Measurements from ENCODE around the gene OPRM1.

OPRM1 gene

DNA sequence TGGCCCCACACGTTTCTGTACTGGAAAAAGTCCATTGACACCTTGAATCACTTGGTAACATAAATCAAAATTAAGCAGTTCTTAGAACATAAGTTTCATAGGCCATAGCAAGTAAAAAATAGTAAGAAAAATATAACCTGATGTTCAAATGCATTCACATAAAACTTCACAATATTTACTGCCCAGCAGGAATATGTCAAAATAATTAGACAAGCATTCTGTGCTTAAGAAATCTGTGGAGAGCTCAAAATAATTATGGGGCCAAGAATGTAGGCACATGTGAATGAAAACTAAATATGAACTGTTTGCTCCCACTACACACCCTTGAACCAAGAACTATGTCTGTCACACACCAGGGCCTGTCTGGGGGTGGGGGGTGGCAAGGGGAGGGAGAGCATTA lies 246.8 kb downstream of the OPRM1 start:
- no peak for DNase-seq (ENCODE audit: low spot score)

DNA sequence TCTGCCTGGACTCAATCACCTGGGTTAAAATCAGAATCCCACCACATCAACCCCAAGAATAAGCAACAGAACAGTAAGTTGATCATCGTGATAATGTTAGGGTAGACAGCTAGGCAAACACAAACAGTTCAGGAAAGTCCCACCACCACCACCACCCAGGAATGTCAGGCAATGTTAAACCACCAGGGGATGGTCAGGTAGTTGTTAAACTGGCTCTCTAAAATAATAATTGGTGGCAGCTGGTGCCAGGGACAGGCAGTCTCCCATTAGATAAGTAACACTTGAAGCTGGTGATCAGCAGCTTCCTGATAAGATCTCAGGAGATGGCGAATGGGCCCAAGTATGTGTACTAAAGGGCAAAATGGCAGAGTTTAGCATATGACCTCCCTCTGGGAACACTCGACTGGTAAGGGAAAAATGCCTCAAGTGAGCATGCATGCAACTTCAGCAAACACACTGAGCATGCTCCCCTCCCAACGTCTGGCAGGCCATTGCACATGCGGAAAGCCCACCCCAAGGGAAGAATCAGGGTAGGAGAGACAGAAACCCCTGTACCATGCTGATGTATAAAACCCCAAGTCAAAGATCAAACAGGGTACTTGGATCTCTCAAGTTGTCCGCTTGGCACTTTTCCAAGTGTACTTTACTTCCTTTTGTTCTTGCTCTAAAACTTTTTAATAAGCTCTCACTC lies 250.9 kb downstream of the OPRM1 start:
- DNase-seq (ENCODE audit: low spot score) = no peak

DNA sequence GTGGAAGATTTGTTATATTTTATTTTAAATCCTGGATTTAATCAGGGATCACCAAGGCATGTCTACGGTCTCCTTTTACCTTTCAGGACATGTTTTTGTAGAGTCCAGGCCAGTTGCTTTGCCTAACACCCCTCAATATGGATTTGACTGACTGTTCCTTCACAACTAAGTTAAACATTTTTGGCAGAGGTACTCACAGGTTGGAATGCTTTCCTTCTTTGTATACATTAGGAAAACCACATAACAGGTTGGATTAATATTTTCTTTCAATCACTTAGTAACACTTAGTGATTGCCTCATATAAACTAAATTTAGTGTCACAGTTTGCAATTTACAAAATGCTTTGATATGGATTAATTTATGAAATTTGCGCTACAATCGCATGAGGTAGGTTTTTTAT lies 253.0 kb downstream of the OPRM1 start:
- no peak for DNase-seq (ENCODE audit: low spot score)

DNA sequence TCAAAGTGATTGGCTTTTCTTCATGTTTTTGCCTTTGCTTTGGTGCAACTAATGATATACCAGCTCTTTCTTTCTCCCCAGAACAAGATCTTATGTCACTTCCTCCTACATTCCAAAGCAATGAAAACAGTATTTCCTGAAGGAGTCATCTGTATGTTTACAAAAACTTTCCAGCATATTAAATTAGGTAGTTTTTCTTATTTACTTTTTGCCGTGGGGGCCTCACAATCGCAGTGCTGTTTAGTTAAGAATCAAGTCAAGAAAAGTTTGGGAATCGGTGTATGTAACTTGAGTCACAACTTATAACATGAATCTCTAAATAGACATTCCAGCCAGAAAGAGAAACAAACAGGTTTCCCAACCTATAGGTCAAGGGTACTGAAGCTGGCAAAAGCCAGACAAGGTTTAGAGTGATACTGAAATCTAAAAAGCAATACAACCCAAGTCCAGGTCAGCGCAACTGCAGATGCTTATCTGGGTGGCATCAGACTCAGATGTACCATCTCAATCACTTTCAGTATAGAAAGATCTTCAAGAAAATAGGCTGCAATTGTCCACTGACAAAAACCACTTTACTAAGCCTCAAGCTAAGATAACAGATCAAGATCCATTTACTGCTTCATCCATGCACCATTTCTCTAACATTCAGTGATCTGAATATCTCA lies 253.9 kb downstream of the OPRM1 start:
- DNase-seq (ENCODE audit: low spot score) = peak; percentile 26

DNA sequence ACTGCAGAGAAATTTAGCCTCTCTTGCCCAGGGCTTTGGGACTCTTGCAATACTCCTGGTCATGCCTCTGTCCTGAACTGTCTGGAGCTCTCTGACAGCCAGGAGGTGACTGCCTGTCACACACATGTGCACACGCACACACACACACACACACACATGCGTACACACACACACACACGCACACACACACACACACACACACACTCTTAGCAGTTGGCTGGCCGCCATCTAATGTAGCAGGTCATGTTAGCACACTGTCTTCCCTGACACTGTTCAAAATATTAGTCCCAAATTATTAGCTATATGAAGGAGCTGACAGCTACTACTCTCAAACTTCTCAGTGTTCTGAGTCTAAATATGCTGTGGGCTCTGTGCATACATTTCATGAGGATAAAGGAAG lies 256.7 kb downstream of the OPRM1 start:
- DNase-seq (ENCODE audit: low spot score) = no peak
